HG03039 (cell line): ENCODE results near the gene PRSS36.
"Not testable (repeated sequence)": the region's sequence is repeated elsewhere in the genome, so short reads cannot be mapped to it uniquely, and the experiment has no call there.

Source experiments
- ATAC-seq: cut with Tn5 transposase; IDR thresholded peaks from one replicate; pipeline ENCODE4 v1.9.1; 2021; ENCODE audit warnings: mild to moderate bottlenecking, moderate library complexity; ENCODE audit not compliant: unreplicated experiment

The PRSS36 gene

GRCh38 chr16:31142109-31143010 is 7.5 kb downstream of the PRSS36 start:
- ATAC-seq: peak; percentile 76

DNA sequence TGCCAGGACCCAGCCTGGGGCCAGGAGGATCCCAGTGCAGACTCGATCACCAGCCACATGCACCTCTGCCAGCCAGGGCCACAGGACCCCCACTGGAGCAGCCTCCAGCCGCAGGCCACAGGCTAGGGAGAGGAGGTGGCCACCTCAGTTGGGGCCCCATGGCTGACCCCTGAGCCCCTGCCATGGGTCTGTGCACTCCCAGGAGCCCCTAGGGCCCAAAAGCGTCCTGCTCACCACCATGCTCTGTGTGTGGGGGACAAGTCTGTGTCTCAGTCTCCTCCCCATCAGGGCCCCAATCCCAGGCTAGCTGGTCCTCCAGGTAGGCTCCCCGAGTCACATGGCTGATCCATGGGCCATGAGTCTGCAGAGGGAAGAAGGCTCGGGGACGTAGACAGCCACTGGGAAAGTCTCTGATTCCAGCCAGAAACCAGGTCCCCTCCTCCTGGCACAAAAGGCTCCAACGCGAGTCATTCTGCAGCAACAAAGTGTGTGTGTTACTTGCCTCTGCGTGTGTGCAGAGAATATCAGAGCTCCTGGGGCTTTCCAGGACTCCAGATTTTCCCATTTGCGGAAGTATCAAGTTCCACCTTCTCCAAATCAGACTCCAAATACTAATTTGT is 8.3 kb downstream of the PRSS36 start:
- no peak for ATAC-seq

DNA sequence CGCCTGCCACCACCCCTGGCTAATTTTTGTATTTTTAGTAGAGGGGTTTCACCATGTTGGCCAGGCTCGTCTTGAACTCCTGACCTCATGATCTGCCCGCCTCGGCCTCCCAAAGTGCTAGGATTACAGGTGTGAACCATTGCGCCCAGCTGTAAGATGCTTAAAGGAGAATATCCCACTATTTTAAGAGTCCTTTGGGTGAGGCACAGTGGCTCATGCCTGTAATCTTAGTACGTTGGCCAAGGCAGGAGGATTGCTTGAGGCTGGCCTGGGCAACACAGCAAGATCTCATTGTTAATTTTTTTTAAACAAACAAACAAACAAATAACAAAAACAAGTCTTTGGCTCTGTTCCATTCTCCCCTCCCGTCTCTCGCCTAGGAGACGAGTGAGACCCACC is 8.8 kb downstream of the PRSS36 start:
- ATAC-seq: not testable (repeated sequence)

- ATAC-seq: no peak
These were observed 11.0 kb downstream of the PRSS36 start for GRCh38 chr16:31138621-31139578.

DNA sequence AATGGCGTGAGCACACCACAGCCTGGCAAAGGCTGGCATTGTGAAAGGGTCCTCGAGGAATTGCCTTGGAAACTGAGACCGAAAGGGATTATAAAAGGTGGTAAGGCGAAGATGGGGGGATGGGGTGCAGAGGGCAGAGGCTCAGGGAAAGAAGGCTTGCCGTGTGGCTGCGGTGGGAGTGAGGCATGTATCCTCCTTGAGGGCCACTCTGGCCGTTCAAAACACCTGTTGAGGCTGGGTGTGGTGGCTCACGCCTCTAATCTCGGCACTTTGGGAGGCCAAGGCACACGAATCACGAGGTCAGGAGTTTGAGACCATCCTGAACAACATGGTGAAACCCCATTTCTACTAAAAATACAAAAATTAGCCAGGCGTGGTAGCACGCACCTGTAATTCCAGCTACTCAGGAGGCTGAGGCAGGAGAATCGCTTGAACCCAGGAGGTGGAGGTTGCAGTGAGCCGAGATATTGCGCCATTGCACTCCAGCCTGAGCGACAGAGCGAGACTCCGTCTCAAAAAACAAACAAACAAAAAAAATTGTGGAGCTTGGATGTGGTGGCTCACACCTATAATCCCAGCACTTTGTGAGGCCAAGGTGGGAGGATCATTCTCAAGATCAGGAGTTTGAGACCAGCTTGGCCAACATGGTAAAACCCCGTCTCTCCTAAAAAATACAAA is 12.9 kb downstream of the PRSS36 start:
- not testable (repeated sequence) for ATAC-seq

GRCh38 chr16:31136287-31136662 is 13.6 kb downstream of the PRSS36 start:
- ATAC-seq: no peak

GRCh38 chr16:31135535-31136286 is 14.2 kb downstream of the PRSS36 start, which contains the start of gene PRSS8:
TSS of gene PRSS8 (minus strand) at chr16:31135727. CDS start at chr16:31135498, 229 bp downstream.
- no peak for ATAC-seq

DNA sequence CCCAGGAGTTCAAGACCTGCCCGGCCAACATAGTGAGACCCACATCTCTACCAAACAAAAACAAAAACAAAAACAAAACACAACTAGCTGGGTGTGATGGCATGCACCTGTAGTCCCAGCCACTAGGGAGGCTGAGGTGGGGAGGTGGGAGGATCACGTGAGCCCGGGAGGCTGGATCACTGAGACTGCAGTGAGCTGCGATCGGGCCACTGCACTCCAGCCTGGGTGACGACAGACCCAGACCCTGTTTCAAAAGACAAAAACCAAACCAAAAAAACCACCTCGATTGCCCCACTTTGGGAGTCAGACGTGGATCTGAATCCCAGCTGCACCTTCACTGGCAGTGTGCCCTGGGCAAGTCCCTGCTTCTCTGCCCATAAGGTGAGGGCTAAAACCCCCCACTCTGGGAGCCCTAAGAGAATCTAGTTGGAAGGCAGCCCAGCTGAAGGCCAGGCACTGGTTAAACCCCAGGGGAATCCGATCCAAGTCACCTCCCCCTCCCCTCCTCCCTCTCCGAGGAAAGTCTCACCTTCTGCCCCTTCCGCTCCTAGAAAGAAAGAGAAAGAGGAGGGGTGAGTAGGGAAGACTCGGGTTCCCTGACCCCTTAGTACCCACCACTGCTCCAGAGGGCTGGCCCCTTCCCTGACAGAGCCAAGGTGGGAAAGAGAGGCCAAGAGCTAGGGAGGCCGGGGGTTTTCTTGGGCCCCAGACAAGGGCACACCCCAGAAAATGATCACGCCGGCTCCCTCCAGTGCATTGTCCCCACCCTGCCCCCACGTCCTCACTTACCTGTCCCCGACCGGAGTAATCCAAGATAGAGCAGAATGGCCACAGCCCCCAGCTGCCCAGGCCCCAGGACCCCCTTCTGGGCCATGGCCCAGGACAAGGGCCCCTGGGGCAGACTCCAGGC is 15.0 kb downstream of the PRSS36 start:
- ATAC-seq: no peak

- ATAC-seq: no peak
These were observed 15.7 kb downstream of the PRSS36 start for GRCh38 chr16:31134091-31134571.

- no peak for ATAC-seq
These were observed 16.8 kb downstream of the PRSS36 start for GRCh38 chr16:31133046-31133501.

DNA sequence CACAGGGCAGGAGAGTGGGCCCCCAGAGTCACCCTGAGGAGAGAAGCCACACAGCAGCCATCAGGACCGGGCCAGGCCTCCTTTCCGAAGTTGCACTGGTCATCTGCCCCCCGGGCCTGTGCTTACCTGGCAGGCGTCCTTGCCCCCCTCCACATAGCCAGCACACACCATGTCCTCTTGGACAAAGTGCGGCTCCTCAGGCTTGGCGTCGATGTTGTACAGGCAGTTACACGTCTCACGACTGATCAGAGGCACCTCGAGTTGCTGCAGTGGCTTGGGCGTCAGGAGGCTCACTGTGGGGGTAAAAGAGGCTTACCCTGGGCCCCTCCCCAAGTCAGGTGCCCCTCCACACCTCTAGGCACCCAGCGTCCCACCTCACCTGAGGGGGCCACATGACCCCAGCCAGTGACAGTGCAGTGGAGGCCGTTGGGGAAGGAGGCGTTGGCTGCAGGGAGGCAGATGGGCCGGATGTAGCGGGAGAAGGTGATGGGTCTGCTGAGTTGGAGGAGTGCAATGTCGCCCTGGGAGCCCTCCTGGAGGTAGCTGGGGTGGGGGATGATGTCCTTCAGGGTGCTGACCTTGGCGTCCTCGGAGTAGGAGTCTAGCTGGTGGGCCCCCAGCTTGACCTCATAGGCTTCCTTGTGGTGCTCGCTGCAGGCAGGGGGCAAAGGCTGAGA is 17.4 kb downstream of the PRSS36 start:
- no peak for ATAC-seq

GRCh38 chr16:31131841-31132271 is 18.0 kb downstream of the PRSS36 start:
- no peak for ATAC-seq

DNA sequence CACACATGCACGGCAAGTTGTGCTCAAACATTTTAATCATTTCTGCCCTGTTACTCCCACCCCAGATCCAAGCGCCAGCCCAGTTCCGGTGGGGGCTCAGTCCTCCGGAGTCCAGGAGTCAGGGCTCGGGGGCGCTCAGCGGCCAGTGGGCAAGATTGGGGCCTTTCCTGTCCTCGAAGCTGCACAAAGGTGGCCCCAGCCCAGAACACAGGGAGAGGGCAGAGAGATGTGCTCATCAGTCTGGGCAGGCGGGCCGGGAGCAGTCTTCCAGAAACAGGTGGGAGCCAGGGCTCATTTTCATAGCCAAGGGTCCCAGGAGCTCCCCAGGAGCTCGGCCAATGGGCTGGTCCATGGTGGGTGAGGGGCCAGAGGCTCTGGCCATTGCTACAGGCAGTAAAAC is 18.4 kb downstream of the PRSS36 start:
- no peak for ATAC-seq

DNA sequence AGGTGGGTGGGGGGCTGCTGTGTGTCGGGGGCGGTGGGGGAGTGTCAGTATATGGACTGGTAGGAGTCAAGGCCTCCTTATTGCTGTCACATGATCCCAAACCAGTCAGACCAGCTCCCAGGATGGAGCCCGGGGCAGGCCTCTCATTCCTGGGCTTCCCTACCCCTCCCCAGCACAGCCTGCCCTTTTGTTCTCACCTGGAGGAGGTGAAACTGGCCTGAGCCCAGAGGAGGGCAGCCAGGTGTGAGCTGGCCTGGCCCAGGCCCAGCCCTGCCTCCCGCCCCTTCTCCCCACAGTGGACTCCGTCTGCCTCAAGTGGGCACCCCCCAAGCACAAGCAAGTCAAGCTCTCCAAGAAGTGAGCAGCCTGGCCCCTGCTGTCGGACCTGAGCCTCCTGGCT is 19.0 kb downstream of the PRSS36 start:
- ATAC-seq: no peak

- no peak for ATAC-seq
These were observed 19.5 kb downstream of the PRSS36 start for GRCh38 chr16:31130336-31130891.

DNA sequence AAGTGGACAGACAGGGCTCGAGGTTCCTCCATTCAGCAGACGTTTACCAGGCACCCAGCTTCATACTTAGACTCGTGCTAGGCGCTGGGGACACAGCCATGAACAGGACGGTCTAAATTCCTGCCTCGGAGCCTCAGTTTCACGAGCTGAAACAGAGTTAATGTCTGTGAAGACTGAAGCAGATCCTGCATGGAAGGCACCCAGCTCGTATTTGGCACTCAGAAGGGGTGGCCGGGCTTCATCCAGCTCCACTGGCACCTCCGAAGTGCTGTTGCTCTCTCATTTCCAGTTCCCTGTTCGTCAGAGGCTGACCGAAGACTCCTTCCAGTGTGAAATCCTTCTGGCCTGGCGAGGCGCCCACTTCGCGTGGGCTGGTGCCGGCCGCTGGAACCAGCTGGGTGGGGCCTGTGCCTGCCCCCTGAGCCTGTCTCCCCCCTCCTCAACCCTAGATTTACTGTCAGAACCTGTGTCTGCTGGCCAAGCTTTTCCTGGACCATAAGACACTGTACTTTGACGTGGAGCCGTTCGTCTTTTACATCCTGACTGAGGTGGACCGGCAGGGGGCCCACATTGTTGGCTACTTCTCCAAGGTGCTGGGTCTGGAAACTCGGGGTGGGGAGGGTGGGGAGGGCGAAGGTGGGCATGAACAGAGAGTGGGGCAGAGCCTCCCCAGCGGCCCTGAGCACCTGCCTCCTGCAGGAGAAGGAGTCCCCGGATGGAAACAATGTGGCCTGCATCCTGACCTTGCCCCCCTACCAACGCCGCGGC is 20.1 kb downstream of the PRSS36 start:
- ATAC-seq: no peak
